ENCODE measurements around the gene SLC2A1. TPM values are rescaled to one million over a fixed set of nuclear protein-coding genes. Genes with fewer than 3 reads are reported as not detected.
A peak's percentile ranks its signal among the peaks of the same experiment; 100 is the strongest.

Gene SLC2A1
- total and polyA plus RNA-seq, 9 of the 15 experiments (the other 6 are each of a cell fraction or from before 2014, with no cell fraction given): 12.6 to 153 (median 48.0) TPM

GRCh38 chr1:42958488-42959319, at the start of gene SLC2A1 (continued):
- TF ChIP-seq E2F1 (CRISPR knock-in tag; IDR thresholded peaks at IDR 0.05): peak; percentile 76; the same call in 1 of the 2 replicates
- TF ChIP-seq THAP7 (CRISPR knock-in tag; IDR thresholded peaks at IDR 0.05): no peak
- no peak for TF ChIP-seq STAT5B (CRISPR knock-in tag; IDR thresholded peaks at IDR 0.05)
- TF ChIP-seq KAT2B (IDR thresholded peaks at IDR 0.05; ENCODE audit: low read depth, low read length): no peak
- TF ChIP-seq ZNF24 (IDR thresholded peaks at IDR 0.05): no peak
- TF ChIP-seq RFX7 (CRISPR knock-in tag; IDR thresholded peaks at IDR 0.05): no peak
- TF ChIP-seq GABPB1 (CRISPR knock-in tag; IDR thresholded peaks at IDR 0.05): peak; percentile 78
- TF ChIP-seq NRF1 (conservative IDR thresholded peaks at IDR 0.05 in 1 of 2, IDR thresholded peaks at IDR 0.05 in 1 of 2): peak; percentile 69 to 72
- TF ChIP-seq ZNF384 (IDR thresholded peaks at IDR 0.05; ENCODE audit: low read depth, low read length): no peak
- no peak for TF ChIP-seq NELFE (IDR thresholded peaks at IDR 0.05; ENCODE audit: insufficient read depth, insufficient read length)
- no peak for TF ChIP-seq CC2D1A (IDR thresholded peaks at IDR 0.05)
- no peak for TF ChIP-seq THRA (IDR thresholded peaks at IDR 0.05)
- TF ChIP-seq HMG20A (CRISPR knock-in tag; conservative IDR thresholded peaks at IDR 0.05): no peak
- TF ChIP-seq EHMT2 (IDR thresholded peaks at IDR 0.05): no peak
- peak; percentile 79; the same call in 1 of the 2 replicates for TF ChIP-seq EP400 (IDR thresholded peaks at IDR 0.05)
- TF ChIP-seq ARHGAP35 (IDR thresholded peaks at IDR 0.05; ENCODE audit: partially characterized antibody): no peak
- TF ChIP-seq TCF7 (IDR thresholded peaks at IDR 0.05; ENCODE audit: borderline replicate concordance): no peak
- no peak for TF ChIP-seq RUNX1 (IDR thresholded peaks at IDR 0.05; ENCODE audit: low read depth)
- no peak for TF ChIP-seq ZNF277 (CRISPR knock-in tag; IDR thresholded peaks at IDR 0.05; ENCODE audit: borderline replicate concordance)
- no peak for TF ChIP-seq PTRF (tag; IDR thresholded peaks at IDR 0.05)
- no peak for TF ChIP-seq CLOCK (CRISPR knock-in tag; IDR thresholded peaks at IDR 0.05; ENCODE audit: borderline replicate concordance)
- TF ChIP-seq MAX (CRISPR knock-in tag; IDR thresholded peaks at IDR 0.05): peak; percentile 51
